Keratinocyte (primary cell): Measurements from ENCODE around the gene RAB6C. TPM values are rescaled to one million over a fixed set of nuclear protein-coding genes. Genes with fewer than 3 reads are reported as not detected.
"Not testable (repeated sequence)": the region's sequence is repeated elsewhere in the genome, so short reads cannot be mapped to it uniquely, and the experiment has no call there.

Source experiments
- DNase-seq: peaks from one replicate; pipeline ENCODE4 v3.0.0-alpha.2; 2011; ENCODE audit warnings: low read depth, missing footprints, low spot score
- FAIRE-seq: peaks from 2 replicates; lab custom pipeline; 2011; peaks lifted over from hg19 to GRCh38; lab: Jason Lieb, UNC
- H2AFZ ChIP-seq: 2 replicates; pipeline ENCODE4 v1.6.0; 2012; ENCODE audit warnings: low read length, control low read depth, inconsistent platforms; ENCODE audit not compliant: control insufficient read depth
- H3K27ac ChIP-seq: 2 replicates; pipeline ENCODE4 v1.5.1; 2011; ENCODE audit warnings: low read length; ENCODE audit not compliant: control insufficient read depth, insufficient read depth
- H3K27me3 ChIP-seq: 3 replicates; pipeline ENCODE4 v1.6.0; 2011; ENCODE audit warnings: low read length; ENCODE audit not compliant: control insufficient read depth, insufficient read depth; ENCODE audit errors: extremely low read depth
- H3K36me3 ChIP-seq, 2 experiments: 2 replicates in 1 of 2; 3 replicates in 1 of 2; pipeline ENCODE4 v1.5.1; 2011; ENCODE audit warnings: low read length in 2 of 2, mild to moderate bottlenecking in 1 of 2; ENCODE audit not compliant: control insufficient read depth in 2 of 2, insufficient read depth in 2 of 2; ENCODE audit errors: extremely low read depth in 1 of 2
- H3K4me1 ChIP-seq: 3 replicates; pipeline ENCODE4 v1.5.1; 2011; ENCODE audit warnings: low read length; ENCODE audit not compliant: control insufficient read depth, insufficient read depth; ENCODE audit errors: extremely low read depth
- H3K4me2 ChIP-seq: 3 replicates; pipeline ENCODE4 v1.6.0; 2011; ENCODE audit warnings: low read depth, low read length; ENCODE audit not compliant: control insufficient read depth, insufficient read depth; ENCODE audit errors: extremely low read depth
- H3K4me3 ChIP-seq, 3 experiments: fragments of 200-600 bp in 1 of 3; sonication (generic) in 1 of 3; 2 replicates in 2 of 3; 3 replicates in 1 of 3; pipeline ENCODE4 v1.5.1; 2011 to 2016; ENCODE audit warnings: low read length in 3 of 3, mild to moderate bottlenecking in 3 of 3, control low read depth in 2 of 3, inconsistent platforms in 1 of 3, low read depth in 1 of 3, mixed read lengths in 1 of 3, mixed run types in 1 of 3, moderate library complexity in 1 of 3; ENCODE audit not compliant: control insufficient read depth in 2 of 3, insufficient read depth in 2 of 3; ENCODE audit errors: extremely low read depth in 1 of 3
- H3K79me2 ChIP-seq: 2 replicates; pipeline ENCODE4 v1.6.0; 2012; ENCODE audit warnings: low read length; ENCODE audit not compliant: control insufficient read depth, insufficient read depth
- H3K9ac ChIP-seq: 3 replicates; pipeline ENCODE4 v1.6.0; 2011; ENCODE audit warnings: low read length; ENCODE audit not compliant: control insufficient read depth, insufficient read depth; ENCODE audit errors: extremely low read depth
- H3K9me1 ChIP-seq: 3 replicates; pipeline ENCODE4 v1.6.0; 2011; ENCODE audit warnings: low read length; ENCODE audit not compliant: control insufficient read depth, insufficient read depth; ENCODE audit errors: extremely low read depth
- H3K9me3 ChIP-seq: 2 replicates; pipeline ENCODE4 v1.5.1; 2012; ENCODE audit warnings: low read depth, low read length; ENCODE audit not compliant: control insufficient read depth
- H4K20me1 ChIP-seq: 3 replicates; pipeline ENCODE4 v1.6.0; 2011; ENCODE audit warnings: low read length; ENCODE audit not compliant: control insufficient read depth, insufficient read depth; ENCODE audit errors: extremely low read depth
- EZH2 ChIP-seq: IDR thresholded peaks from one replicate; pipeline ENCODE4 v1.6.1; 2012; ENCODE audit warnings: inconsistent platforms, mild to moderate bottlenecking, low read length, moderate library complexity
- dilution Hi-C: fragments of 300-500 bp; cut with MboI; formaldehyde crosslinking; loops from one replicate; pipeline ENCODE4 v1.7.0; 2020; ENCODE audit warnings: low sequenced_read_pairs; ENCODE audit not compliant: extremely low pct_ligation_motif_present
- polyA plus RNA-seq, 5 experiments: library from polyadenylated mRNA; depleted of rRNA in 3 of 5; stranded (reverse) in 3 of 5; stranded (forward) in 1 of 5; unstranded in 1 of 5; fragments of >200 nt; gene quantifications; 1 replicate in 1 of 5; 2 replicates in 3 of 5; 3 replicates in 1 of 5; pipeline versions ENCODE4 v1.2.1 to v1.2.3, GENCODE V29; 2011 to 2012; ENCODE audit warnings: missing spikeins in 2 of 5, low read depth in 1 of 5, low replicate concordance in 1 of 5
- TF ChIP-seq, protein P1 (sequence below), 3 experiments: IDR thresholded peaks in 1 of 3; conservative IDR thresholded peaks in 1 of 3; optimal IDR thresholded peaks in 1 of 3; 2 replicates in 2 of 3; 3 replicates in 1 of 3; pipeline versions ENCODE3 to v1.5.1; 2011; ENCODE audit warnings: low read length in 3 of 3, mild to moderate bottlenecking in 3 of 3, moderate library complexity in 2 of 3, control low read depth in 1 of 3, inconsistent platforms in 1 of 3; ENCODE audit not compliant: insufficient read depth in 2 of 3; ENCODE audit errors: extremely low read depth in 1 of 3

RAB6C gene
- polyA plus RNA-seq, 1 donor (not counting 4 experiments of a cell fraction or from before 2014, with no cell fraction given), result not detected

DNA sequence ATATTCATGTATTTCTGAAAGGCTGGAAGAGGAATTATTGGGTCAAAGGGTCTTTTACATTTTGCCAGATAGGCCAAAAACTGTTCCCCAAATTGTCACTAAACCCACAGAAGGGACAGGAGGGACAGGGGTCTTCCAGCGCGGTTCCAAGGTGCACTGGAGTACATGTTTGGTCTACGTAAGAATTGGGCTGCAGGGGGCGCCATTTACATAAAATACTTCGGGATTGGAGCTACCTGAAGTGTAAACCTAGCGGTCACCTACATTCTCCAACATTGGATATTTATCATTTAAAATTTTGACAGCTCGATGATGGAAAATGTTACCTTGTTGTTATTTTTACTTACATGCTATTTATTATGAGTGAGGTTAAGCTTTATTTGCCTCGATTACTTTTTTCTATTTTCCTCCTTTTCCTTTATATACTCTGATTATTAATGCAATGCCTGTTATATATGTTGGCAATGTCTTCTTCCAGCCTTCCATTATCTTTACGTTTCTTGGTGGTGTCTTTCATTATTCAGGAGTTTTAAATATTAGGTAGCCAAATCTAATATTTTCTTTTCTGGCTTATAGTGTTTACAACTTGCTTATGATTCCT lies 43.0 kb upstream of the RAB6C start:
- H4K20me1 ChIP-seq, result no peaks in the 10 kb centered on the region
- dilution Hi-C loops, result no loop called here
- H3K4me3 ChIP-seq, result no peak overlapping the region
- TF ChIP-seq, protein P1, sequence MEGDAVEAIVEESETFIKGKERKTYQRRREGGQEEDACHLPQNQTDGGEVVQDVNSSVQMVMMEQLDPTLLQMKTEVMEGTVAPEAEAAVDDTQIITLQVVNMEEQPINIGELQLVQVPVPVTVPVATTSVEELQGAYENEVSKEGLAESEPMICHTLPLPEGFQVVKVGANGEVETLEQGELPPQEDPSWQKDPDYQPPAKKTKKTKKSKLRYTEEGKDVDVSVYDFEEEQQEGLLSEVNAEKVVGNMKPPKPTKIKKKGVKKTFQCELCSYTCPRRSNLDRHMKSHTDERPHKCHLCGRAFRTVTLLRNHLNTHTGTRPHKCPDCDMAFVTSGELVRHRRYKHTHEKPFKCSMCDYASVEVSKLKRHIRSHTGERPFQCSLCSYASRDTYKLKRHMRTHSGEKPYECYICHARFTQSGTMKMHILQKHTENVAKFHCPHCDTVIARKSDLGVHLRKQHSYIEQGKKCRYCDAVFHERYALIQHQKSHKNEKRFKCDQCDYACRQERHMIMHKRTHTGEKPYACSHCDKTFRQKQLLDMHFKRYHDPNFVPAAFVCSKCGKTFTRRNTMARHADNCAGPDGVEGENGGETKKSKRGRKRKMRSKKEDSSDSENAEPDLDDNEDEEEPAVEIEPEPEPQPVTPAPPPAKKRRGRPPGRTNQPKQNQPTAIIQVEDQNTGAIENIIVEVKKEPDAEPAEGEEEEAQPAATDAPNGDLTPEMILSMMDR (optimal IDR thresholded peaks at IDR 0.05 in 1 of 3, IDR thresholded peaks at IDR 0.05 in 1 of 3, conservative IDR thresholded peaks at IDR 0.05 in 1 of 3; ENCODE audit: extremely low read depth in 1 of 3, insufficient read depth in 2 of 3, low read length in 3 of 3), result no peak
- no peak for TF ChIP-seq EZH2
- H2AFZ ChIP-seq, result no peak overlapping the region
- no peak for FAIRE-seq
- H3K27ac ChIP-seq, result no peak overlapping the region
- no peak for DNase-seq
- H3K4me1 ChIP-seq, result no peaks in the 10 kb centered on the region
- no peak overlapping the region for H3K4me2 ChIP-seq
- H3K79me2 ChIP-seq, result no peaks in the 10 kb centered on the region
- peaks cover 14% of the 10 kb centered on the region for H3K27me3 ChIP-seq
- H3K9me1 ChIP-seq, result no peaks in the 10 kb centered on the region
- H3K9ac ChIP-seq, result no peak overlapping the region
- H3K36me3 ChIP-seq, result no peaks in the 10 kb centered on the region
- no peaks in the 10 kb centered on the region for H3K9me3 ChIP-seq

DNA sequence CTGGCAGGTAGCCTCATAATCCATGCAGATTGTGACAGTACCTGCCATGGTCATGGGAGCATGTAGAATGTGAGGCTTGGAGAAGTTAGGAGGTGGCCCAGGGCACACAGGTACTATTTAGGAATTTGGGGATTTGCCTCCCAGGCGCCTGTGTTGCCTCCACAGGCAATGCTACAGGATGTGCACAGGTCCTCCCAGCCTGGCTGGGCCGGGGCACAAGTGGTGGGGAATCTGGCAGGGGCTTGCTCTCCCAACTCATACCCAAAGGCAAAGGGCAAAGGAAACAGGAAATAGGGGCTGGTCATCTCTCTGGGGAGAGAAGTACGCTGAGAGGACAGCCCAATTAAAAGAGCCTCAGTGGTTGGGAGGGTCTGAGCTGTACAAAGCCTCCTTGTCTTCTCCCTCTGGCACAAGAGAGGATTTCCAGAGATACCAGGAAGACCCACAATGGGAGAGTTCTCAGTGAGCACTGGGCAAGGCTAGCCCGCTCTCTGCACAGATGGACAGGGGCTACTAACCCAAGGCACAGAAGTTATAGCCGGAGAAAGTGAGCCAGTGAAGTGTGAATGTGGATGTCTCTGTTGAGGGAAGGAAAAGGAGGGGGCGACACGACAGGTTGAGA lies 40.5 kb upstream of the RAB6C start:
- H3K36me3 ChIP-seq, H3K27me3 ChIP-seq, H3K4me1 ChIP-seq, H3K79me2 ChIP-seq, H3K9me1 ChIP-seq, H3K4me3 ChIP-seq, H3K9me3 ChIP-seq, H3K9ac ChIP-seq, dilution Hi-C loops, DNase-seq, H4K20me1 ChIP-seq, FAIRE-seq, H3K27ac ChIP-seq, H2AFZ ChIP-seq, H3K4me2 ChIP-seq: not testable (repeated sequence)

DNA sequence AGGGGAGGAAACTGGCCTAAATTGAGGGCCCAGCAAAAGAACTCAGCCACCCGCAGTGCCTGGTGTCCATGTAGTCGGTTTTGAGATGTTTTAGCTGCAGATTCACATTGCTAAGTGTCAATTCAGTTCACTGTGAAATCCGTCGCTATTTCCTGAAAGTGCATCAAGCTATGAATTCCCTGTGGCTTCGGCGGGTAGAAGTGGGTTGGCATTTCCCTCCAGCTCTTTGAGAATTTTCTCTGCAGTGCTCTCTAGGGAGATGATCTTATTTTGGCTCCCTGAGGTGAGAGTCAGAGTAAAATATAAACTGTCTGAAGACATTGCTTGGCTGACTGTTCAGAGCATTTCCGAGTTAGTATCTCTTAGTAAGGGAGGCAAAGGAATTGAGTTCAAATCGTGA lies 36.0 kb upstream of the RAB6C start:
- H3K27ac ChIP-seq, H3K4me3 ChIP-seq, H3K27me3 ChIP-seq, FAIRE-seq, dilution Hi-C loops, H2AFZ ChIP-seq, H3K4me2 ChIP-seq, DNase-seq, H4K20me1 ChIP-seq, H3K79me2 ChIP-seq, H3K9me3 ChIP-seq, H3K9ac ChIP-seq, H3K9me1 ChIP-seq, H3K36me3 ChIP-seq, H3K4me1 ChIP-seq: not testable (repeated sequence)
